NCI-H2196 treated with DMSO at 0.1 percent for 48 hours (cell line): ENCODE data around the gene TAB3.

Experiments
- DNase-seq: peaks from one replicate; lab custom pipeline; 2025; ENCODE audit not compliant: unreplicated experiment; lab: John Stamatoyannopoulos, UW

TAB3 gene

GRCh38 chrX:30889147-30890140, at the start of gene TAB3:
TAB3 (minus strand) TSS chrX:30889254; CDS start chrX:30859588, 29,666 bp downstream.
- DNase-seq: peak; percentile 82

- DNase-seq: no peak
Measured at GRCh38 chrX:30938295-30938694, 49.2 kb upstream of the TAB3 start.

- DNase-seq: no peak
Measured at GRCh38 chrX:30935985-30936384, 46.9 kb upstream of the TAB3 start.

- no peak for DNase-seq
Measured at GRCh38 chrX:30931920-30932319, 42.9 kb upstream of the TAB3 start.

DNA sequence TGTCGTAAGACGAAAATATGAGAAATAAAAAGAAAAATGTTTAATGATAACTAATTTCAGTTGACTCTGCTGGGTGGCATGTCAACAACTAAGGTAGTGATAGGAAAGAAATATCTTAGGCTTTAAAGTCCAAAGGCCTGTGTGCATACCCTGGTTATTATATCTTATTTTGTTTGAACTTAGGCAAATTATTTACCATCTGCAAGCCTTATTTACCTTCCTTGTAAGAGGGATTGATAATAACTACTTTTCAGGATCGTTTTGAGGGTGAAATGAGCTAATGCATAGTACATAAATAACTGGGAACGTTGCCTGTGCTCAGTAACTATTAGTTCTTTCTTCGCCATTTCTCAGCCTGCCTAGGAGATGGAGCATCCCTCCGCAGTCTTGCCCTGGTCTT, 41.6 kb upstream of the TAB3 start:
- no peak for DNase-seq

DNA sequence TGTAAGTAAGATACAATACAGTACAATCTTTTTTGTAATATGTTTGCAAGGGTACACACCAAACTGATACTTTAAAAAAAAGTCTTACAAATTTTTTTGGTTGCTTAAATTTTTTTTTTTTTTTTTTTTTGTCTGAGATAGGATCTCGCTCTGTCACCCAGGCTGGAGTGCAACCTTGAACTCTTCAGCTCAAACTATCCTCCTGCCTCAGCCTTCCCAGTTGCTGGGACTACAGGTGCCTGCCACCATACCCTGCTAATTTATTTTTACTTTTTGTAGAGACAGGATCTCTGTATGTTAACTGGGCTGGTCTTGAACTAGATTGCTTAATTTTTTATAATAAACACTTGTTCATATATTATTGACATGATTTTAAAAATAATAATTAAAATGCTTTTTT, 41.1 kb upstream of the TAB3 start:
- no peak for DNase-seq

- no peak for DNase-seq
Measured at GRCh38 chrX:30920271-30920670, 31.2 kb upstream of the TAB3 start.

DNA sequence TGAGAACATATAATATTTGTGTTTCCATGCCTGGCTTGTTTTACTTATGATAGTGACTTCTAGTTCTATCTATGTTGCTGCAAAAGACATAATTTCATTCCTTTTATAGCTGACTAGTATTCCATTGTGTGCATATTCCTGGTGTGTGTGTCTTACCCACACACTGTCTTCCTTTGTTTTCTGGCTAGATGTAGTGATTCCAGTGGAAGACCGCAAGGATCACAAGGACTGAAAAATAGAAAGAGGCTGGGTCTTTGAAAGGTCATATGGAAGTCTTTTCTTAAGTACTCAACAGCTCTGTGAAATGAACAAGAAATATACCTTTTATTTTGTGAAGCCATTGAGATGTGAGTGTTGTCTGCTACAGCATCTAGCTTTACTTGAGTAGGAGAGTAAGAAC, 29.4 kb upstream of the TAB3 start:
- DNase-seq: no peak

DNA sequence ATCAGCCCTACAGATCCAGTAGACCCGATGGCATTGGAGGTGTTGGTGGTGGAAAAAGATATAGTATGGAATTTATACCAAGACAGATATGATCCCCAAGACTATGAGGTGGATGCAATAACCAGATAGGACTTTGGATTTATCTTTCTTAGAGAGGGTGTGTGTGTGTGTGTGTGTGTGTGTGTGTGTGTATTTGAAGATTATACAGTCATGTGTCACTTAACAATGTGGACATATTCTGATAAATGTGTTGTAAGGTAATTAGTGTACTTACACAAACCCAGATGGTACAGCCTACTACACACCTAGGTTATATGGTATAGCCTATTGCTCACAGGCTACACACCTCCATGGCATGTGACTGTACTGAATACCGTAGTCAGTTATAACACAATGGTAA, 24.4 kb upstream of the TAB3 start:
- DNase-seq: no peak

DNA sequence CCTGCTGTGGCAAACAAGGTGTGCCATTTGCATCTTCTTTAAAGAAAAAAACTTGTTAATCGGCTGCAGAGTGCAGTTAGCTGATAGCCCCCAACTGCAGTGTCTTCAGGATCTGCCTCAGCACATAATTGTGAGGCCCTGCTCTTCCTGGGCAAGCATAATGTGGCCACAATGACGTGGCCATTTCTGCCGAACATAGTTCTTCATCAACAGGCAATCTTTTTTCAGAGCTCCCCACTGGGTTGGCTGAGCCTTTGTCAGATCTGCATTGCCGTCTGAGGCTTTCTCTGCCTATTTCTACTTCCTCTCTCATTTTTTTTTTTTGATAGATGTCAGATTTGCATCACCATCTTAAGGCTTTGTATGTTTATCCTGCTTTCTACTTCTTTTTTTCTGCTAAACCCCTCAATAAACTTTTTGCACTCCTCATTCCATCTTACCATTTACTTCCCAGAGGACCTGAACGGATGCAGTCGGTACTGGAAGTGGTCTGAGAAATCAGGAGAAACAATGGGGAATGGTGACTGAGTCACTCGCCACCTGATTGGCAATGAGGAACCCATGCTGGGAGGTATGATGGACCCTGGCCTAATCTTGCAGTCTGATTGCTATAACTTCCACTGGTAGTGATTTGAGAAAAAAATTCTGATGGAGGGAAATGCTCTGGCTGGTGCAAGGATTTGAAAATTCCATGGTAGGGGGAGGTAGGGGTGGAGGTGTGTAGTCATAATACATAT, 21.2 kb upstream of the TAB3 start:
- DNase-seq: no peak

DNA sequence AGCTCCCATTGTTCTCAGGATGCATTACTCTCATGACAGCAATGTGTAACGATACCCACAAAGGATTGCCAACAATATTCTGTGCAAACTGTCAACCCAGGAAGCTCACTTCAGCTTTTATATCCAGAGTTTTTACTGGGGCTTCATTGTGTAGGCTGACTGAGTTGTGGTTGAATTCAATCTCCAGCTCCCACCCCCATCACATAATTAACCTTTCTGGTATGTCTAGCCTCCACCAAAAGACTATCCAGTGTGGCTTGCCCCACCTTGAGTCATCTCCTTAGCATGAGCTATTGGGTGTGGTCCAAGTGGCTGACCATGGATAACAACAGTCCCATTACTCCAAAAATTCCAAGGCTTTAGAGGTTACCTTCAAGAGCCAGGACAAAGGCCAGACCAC, 17.7 kb upstream of the TAB3 start:
- no peak for DNase-seq

DNA sequence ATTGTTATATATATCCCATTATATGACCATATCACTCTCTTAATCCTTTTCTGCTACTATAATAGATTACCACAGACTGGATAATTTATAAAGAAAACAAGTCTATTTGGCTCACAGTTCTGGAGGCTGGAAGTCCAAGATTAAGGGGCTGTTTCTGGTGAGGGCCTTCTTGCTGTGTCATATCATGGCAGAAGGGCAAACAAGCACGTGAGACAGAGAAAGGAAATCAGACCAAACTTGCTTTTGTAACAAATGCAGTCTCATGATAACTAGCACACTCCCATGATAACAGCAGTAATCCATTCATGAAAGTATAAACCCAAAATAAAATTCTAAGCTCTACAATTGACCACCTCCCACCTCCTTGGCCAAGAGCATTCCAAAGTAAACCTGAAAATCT, 16.3 kb upstream of the TAB3 start:
- DNase-seq: no peak

- DNase-seq: no peak
Measured at GRCh38 chrX:30904632-30905031, 15.6 kb upstream of the TAB3 start.

GRCh38 chrX:30904186-30904585, 15.1 kb upstream of the TAB3 start:
- DNase-seq: no peak

- DNase-seq: no peak
Measured at GRCh38 chrX:30900227-30900626, 11.2 kb upstream of the TAB3 start.

DNA sequence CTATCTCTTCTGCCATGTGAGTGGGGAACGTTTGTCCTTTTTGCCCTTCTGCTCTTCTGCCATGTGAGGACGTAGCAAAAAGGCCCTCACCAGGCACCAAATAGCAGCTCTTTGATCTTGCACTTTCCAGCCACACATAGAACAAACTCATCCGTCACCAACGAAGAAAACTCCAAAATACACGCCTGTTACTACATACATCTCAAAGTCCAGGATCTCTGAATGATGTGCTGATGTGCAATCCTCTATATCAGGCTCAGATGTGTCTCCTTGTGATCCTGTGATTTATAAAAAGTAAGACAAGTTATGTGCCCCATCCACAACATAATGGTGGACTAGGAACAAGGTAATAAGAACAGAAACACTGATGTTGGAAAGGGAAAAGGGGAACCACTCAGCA, 9.8 kb upstream of the TAB3 start:
- no peak for DNase-seq

DNA sequence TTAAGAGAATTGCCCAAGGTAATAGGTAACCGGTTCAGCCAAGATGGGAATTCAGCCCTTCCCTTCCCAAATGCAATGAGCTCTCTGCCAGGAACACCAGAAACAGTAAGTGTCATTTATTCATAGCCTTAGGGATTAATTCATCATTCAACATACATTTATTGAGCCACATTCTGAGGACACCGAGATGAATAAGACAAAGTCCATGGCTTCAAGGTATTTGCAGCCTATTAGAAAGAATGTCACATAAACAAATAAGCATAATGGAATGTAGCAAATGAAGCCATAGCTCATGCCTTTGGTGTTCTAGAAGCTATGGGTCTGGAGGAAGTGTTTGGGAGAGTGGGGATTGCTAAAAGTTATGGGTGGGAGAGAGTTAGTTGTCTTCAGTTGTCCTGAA, 6.3 kb upstream of the TAB3 start:
- no peak for DNase-seq

GRCh38 chrX:30893206-30893605, 4.2 kb upstream of the TAB3 start:
- no peak for DNase-seq

DNA sequence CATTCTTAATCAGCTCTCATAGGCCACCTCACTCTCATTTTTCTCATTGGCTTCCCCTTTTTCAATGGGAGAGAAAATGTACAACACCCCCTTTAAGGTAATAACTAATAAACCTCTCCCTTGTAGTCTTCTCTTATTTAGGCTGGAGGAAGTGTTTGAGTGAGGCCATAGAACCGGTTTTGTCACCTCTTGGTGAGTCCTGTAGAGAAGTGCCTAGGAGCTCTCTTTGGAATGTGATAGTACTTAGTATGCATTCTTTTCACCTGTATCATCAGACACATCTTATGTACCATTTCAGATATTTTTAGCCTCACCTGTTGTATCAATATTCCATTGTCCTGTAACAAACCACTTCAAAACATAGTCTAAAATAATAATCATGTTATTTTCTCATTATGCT, 3.5 kb upstream of the TAB3 start:
- DNase-seq: no peak

DNA sequence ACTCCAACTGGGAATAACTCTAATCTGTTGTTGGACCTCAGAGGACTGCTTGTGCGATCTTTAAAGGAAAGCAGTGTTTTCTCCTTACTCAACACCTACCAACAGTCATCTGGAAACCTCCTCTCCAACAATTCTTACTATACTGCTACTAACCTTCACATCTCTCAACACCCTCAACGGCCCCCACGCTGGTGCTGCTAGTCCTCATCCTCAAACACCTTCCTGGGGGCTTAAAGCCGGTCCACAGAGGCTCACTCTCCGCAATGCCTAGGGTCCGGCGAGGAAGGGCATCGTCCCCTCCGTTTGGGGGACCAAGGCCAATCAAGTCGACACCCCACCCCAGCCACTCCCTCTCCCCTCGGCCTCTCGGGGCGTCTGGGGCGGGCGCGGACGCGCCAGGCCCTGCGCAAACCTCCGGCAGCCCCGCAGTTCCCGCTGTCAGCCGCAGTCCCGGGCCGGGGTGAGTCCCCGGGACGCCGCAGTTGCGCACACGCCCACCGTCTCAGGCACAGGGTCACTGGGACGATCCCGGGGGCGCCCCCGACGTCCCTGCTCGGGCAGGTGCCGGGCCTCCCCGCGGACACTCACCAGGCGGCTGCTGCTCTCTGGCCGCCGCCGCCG, 418 bp downstream of the TAB3 start:
- no peak for DNase-seq

DNA sequence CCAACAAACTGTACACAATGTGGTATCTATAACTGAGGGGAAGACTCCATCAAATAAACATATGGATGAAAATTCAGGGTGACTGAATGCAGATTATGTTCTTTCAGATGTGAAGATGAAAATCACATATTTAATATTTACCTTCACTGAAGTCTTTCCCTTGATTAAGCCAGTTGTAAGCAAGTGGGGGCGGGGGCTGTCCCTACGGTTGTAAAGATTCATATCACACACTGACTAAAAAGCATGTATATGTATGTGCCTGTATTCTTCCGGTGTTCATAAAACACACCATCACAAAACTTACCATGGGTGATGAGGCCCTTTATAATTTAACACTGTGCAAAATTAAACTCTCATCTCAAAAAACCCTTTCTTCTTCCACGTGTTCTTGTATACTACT, 1.3 kb downstream of the TAB3 start:
- no peak for DNase-seq

DNA sequence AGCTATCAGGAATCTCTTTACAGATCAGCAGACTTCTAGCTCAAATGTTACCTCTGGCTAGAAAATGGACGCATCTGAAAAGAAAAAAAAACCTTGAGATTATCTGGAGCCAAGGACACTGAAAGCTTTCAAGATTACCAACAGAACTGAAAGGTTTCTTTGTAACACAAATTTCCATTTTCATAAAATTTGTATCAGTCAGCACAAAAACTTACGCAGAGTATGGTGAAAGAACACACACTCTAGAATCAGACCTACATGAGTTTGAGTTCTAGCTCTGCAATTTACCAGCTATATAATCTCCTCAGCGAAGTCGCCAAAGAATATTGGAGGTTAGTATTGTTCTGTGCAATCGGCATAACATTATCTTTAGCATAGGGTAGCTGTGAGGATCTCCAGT, 1.8 kb downstream of the TAB3 start:
- no peak for DNase-seq
